ENCODE data around the gene MAP3K2. TPM values are rescaled to one million over a fixed set of nuclear protein-coding genes. Genes with fewer than 3 reads are reported as not detected.

Gene MAP3K2
- polyA plus RNA-seq, 3 donors = 16.0 to 86.4 (median 66.3) TPM

- TF ChIP-seq CTCF (IDR thresholded peaks at IDR 0.05) = no peak
- Mint-ChIP-seq H3K4me1 (peaks cover 39% of the 10 kb centered on the region), H3K4me3 (peak overlapping the region in 1 of 2 donors; percentile 62), H3K36me3 (no peaks in the 10 kb centered on the region), H3K9me3 (no peaks in the 10 kb centered on the region), H3K27me3 (ENCODE audit: low read depth in 3 of 3) (peaks cover 0 to 3% (median 0%) of the 10 kb centered on the region in 3 donors), H3K27ac (peak overlapping the region; percentile 86 to 93 (median 90))
- H3K9ac ChIP-seq (ENCODE audit: insufficient read depth, low read length, poor library complexity, severe bottlenecking) = peak overlapping the region; percentile 35
- WGBS (ENCODE audit: insufficient coverage) = no CpG with 5 or more reads among the region's 7 CpGs
- H3K4me1 ChIP-seq (ENCODE audit: control insufficient read depth in 1 of 2, insufficient read depth in 2 of 2, low read length in 2 of 2) = peaks cover 38 to 43% of the 10 kb centered on the region in 2 donors
- H3K27me3 ChIP-seq (ENCODE audit: control insufficient read depth in 2 of 2, insufficient read depth in 2 of 2, low read length in 2 of 2) = no peaks in the 10 kb centered on the region
- H2AFZ ChIP-seq (ENCODE audit: insufficient read depth, low read depth, low read length, poor library complexity, severe bottlenecking) = no peak overlapping the region
- no peaks in the 10 kb centered on the region for H3K79me2 ChIP-seq (ENCODE audit: insufficient read depth, low read length)
- intact Hi-C loops (cut with micrococcal nuclease) = loop anchor here in 1 of 2 donors (2.0 kb wide), 1 partner anchor 16 kb away; no protein-coding TSS in a partner anchor
- peak overlapping the region in 1 of 3 experiments; percentile 24 for H3K4me3 ChIP-seq (replicated peaks in 1 of 3; ENCODE audit: low read depth in 2 of 3, low read length in 3 of 3)
- no peaks in the 10 kb centered on the region for H3K9me3 ChIP-seq (replicated peaks in 1 of 2; ENCODE audit: control insufficient read depth in 1 of 2, insufficient read depth in 1 of 2, low read length in 2 of 2)
- H3K27ac ChIP-seq (ENCODE audit: low read depth in 1 of 2, low read length in 2 of 2) = peak overlapping the region; percentile 75 to 87
- H3K4me2 ChIP-seq (replicated peaks; ENCODE audit: extremely low read depth, low read length, poor library complexity, severe bottlenecking) = peak overlapping the region; percentile 35
- peak; percentile 67 to 91 (median 83) for DNase-seq
- no peaks in the 10 kb centered on the region for H4K20me1 ChIP-seq (ENCODE audit: insufficient read depth, low read length)
- H3K36me3 ChIP-seq (replicated peaks in 1 of 2; ENCODE audit: control insufficient read depth in 1 of 2, insufficient read depth in 2 of 2, low read length in 2 of 2) = no peaks in the 10 kb centered on the region
Measured at GRCh38 chr2:127404466-127405254, 16.9 kb upstream of the MAP3K2 start.

DNA sequence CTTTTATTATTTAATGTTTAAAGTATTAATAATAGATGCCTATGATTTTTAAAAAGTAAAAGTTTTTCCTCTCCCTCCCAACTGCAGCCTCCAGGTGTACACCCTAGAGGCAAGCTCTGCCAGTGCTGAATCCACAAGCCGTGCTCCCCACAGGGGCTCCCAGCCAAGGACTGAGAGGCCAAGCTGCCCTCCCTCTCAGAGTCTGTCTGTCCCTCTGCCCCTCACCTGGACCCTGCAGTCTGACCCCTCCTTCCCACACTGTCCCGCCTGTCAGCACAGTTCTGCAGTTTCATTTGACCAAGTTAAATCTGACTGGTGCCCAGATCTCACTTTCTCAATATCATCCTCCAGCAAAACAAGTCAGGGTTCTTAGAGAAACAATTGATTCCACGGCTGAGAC lies 15.7 kb upstream of the MAP3K2 start:
- no peaks in the 10 kb centered on the region for H4K20me1 ChIP-seq (ENCODE audit: insufficient read depth, low read length)
- peaks cover 38% of the 10 kb centered on the region for H3K4me1 Mint-ChIP-seq
- H3K4me3 Mint-ChIP-seq = no peak overlapping the region
- H3K9me3 Mint-ChIP-seq = no peaks in the 10 kb centered on the region
- H3K27ac ChIP-seq (ENCODE audit: low read depth in 1 of 2, low read length in 2 of 2) = no peak overlapping the region
- no peak overlapping the region for H3K4me3 ChIP-seq (replicated peaks in 1 of 3; ENCODE audit: low read depth in 2 of 3, low read length in 3 of 3)
- peaks cover 0 to 3% (median 0%) of the 10 kb centered on the region in 3 donors for H3K27me3 Mint-ChIP-seq (ENCODE audit: low read depth in 3 of 3)
- no peak for DNase-seq
- no peak overlapping the region for H3K9ac ChIP-seq (ENCODE audit: insufficient read depth, low read length, poor library complexity, severe bottlenecking)
- H3K27ac Mint-ChIP-seq = peak overlapping the region in 3 of 7 donors; percentile 1 to 90 (median 15)
- no peaks in the 10 kb centered on the region for H3K9me3 ChIP-seq (replicated peaks in 1 of 2; ENCODE audit: control insufficient read depth in 1 of 2, insufficient read depth in 1 of 2, low read length in 2 of 2)
- intact Hi-C loops (cut with micrococcal nuclease) = no loop called here
- H3K36me3 ChIP-seq (replicated peaks in 1 of 2; ENCODE audit: control insufficient read depth in 1 of 2, insufficient read depth in 2 of 2, low read length in 2 of 2) = no peaks in the 10 kb centered on the region
- H3K4me1 ChIP-seq (ENCODE audit: control insufficient read depth in 1 of 2, insufficient read depth in 2 of 2, low read length in 2 of 2) = peaks cover 35 to 42% of the 10 kb centered on the region in 2 donors
- WGBS (ENCODE audit: insufficient coverage) = 94% methylated on average over 2 of the region's 3 CpGs
- H2AFZ ChIP-seq (ENCODE audit: insufficient read depth, low read depth, low read length, poor library complexity, severe bottlenecking) = no peak overlapping the region
- no peaks in the 10 kb centered on the region for H3K36me3 Mint-ChIP-seq
- H3K27me3 ChIP-seq (ENCODE audit: control insufficient read depth in 2 of 2, insufficient read depth in 2 of 2, low read length in 2 of 2) = no peaks in the 10 kb centered on the region
- H3K79me2 ChIP-seq (ENCODE audit: insufficient read depth, low read length) = no peaks in the 10 kb centered on the region
- no peak overlapping the region for H3K4me2 ChIP-seq (replicated peaks; ENCODE audit: extremely low read depth, low read length, poor library complexity, severe bottlenecking)
- no peak for TF ChIP-seq CTCF (IDR thresholded peaks at IDR 0.05)

Measured in CD14-positive monocyte (primary cell).